Measurements from ENCODE around the gene OR5D18. TPM values are rescaled to one million over a fixed set of nuclear protein-coding genes. Genes with fewer than 3 reads are reported as not detected.

Gene OR5D18
- total RNA-seq, 1 donor from 2014 or later: not detected

- no peak for DNase-seq (ENCODE audit: low spot score)
- H3K9me3 ChIP-seq (ENCODE audit: low read depth): peaks cover 31% of the 10 kb centered on the region
- H3K9me3 Mint-ChIP-seq: peaks cover 23% of the 10 kb centered on the region
Observed at GRCh38 chr11:55811067-55811466, 8.4 kb upstream of the OR5D18 start, which contains the start of gene OR5L1. Gene OR5L1, plus strand, starts transcription at chr11:55811367. Its CDS starts 100 bp downstream, at chr11:55811467.

DNA sequence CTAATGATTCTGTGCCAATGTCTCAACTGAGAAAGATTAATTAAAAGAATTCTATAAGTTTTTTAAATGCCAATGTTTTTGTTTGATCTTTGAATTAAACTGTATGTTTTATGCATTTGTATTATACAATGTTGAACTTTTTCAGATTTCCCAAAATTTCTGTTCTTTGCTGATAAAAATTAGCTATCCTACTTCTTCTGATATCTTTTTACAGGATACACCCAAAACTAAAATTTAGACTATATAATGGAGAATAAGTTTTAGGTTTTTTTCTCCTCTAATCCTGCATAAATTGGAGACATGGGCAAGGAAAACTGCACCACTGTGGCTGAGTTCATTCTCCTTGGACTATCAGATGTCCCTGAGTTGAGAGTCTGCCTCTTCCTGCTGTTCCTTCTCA lies 7.5 kb downstream of the OR5D18 start, which contains the start of gene OR5L2:
TSS of gene OR5L2 (plus strand) at position 301 of the 400 bp plus-strand sequence. CDS start at position 301, 0 bp downstream.
- DNase-seq (ENCODE audit: low spot score): no peak
- no peaks in the 10 kb centered on the region for H3K4me1 ChIP-seq
- H4K20me1 ChIP-seq (ENCODE audit: low read depth): no peaks in the 10 kb centered on the region
- TF ChIP-seq EZH2phosphoT487 (IDR thresholded peaks at IDR 0.05) (no peak), EZH2 (IDR thresholded peaks at IDR 0.05) (no peak), CTCF (IDR thresholded peaks at IDR 0.05) (no peak)
- no peaks in the 10 kb centered on the region for H3K36me3 ChIP-seq
- H3K27me3 ChIP-seq: no peaks in the 10 kb centered on the region
- no peaks in the 10 kb centered on the region for H3K27me3 Mint-ChIP-seq (ENCODE audit: insufficient read depth, low read depth)
- H3K4me3 ChIP-seq: no peak within 1 kb of the TSS
- peaks cover 28% of the 10 kb centered on the region for H3K9me3 ChIP-seq (ENCODE audit: low read depth)
- no peaks in the 10 kb centered on the region for H3K36me3 Mint-ChIP-seq
- H3K4me1 Mint-ChIP-seq: no peaks in the 10 kb centered on the region
- H3K27ac Mint-ChIP-seq: no peak within 1 kb of the TSS
- no peak within 1 kb of the TSS for H3K9ac ChIP-seq
- peaks cover 8% of the 10 kb centered on the region for H3K9me3 Mint-ChIP-seq
- no peak within 1 kb of the TSS for H3K4me2 ChIP-seq
- H3F3A ChIP-seq (ENCODE audit: low read depth): no peaks in the 10 kb centered on the region
- H2AFZ ChIP-seq (replicated peaks): no peak within 1 kb of the TSS
- H3K79me2 ChIP-seq (ENCODE audit: low read depth): no peaks in the 10 kb centered on the region
- H3K27ac ChIP-seq: no peak within 1 kb of the TSS
- no peak within 1 kb of the TSS for H3K4me3 Mint-ChIP-seq

More at GRCh38 chr11:55811067-55811466, 8.4 kb upstream of the OR5D18 start, which contains the start of gene OR5L1:
- H3K27ac ChIP-seq: no peak within 1 kb of the TSS
- no peaks in the 10 kb centered on the region for H3K4me1 Mint-ChIP-seq
- TF ChIP-seq CTCF (IDR thresholded peaks at IDR 0.05) (no peak), EZH2phosphoT487 (IDR thresholded peaks at IDR 0.05) (no peak), EZH2 (IDR thresholded peaks at IDR 0.05) (no peak)
- H3K27ac Mint-ChIP-seq: no peak within 1 kb of the TSS
- no peaks in the 10 kb centered on the region for H3K79me2 ChIP-seq (ENCODE audit: low read depth)
- no peak within 1 kb of the TSS for H3K4me2 ChIP-seq
- no peaks in the 10 kb centered on the region for H3K27me3 Mint-ChIP-seq (ENCODE audit: insufficient read depth, low read depth)
- H2AFZ ChIP-seq (replicated peaks): no peak within 1 kb of the TSS
- H3K36me3 Mint-ChIP-seq: no peaks in the 10 kb centered on the region
- no peaks in the 10 kb centered on the region for H3K36me3 ChIP-seq
- no peak within 1 kb of the TSS for H3K4me3 Mint-ChIP-seq
- H3K9ac ChIP-seq: no peak within 1 kb of the TSS
- H3K4me3 ChIP-seq: no peak within 1 kb of the TSS
- H3K4me1 ChIP-seq: no peaks in the 10 kb centered on the region
- no peaks in the 10 kb centered on the region for H3F3A ChIP-seq (ENCODE audit: low read depth)
- no peaks in the 10 kb centered on the region for H3K27me3 ChIP-seq
- no peaks in the 10 kb centered on the region for H4K20me1 ChIP-seq (ENCODE audit: low read depth)

- Histone ChIP-seq H3K79me2 (ENCODE audit: low read depth) (no peaks in the 10 kb centered on the region), H3K9me3 (ENCODE audit: low read depth) (peaks cover 42% of the 10 kb centered on the region), H3K4me2 (no peak within 1 kb of the TSS), H3K27ac (no peak within 1 kb of the TSS), H3K9ac (no peak within 1 kb of the TSS), H3K4me1 (no peaks in the 10 kb centered on the region), H4K20me1 (ENCODE audit: low read depth) (no peaks in the 10 kb centered on the region), H2AFZ (replicated peaks) (no peak within 1 kb of the TSS), H3K36me3 (no peaks in the 10 kb centered on the region), H3F3A (ENCODE audit: low read depth) (no peaks in the 10 kb centered on the region), H3K4me3 (no peak within 1 kb of the TSS), H3K27me3 (no peaks in the 10 kb centered on the region)
- peaks cover 22% of the 10 kb centered on the region for H3K9me3 Mint-ChIP-seq
- TF ChIP-seq EZH2phosphoT487 (IDR thresholded peaks at IDR 0.05): no peak
- TF ChIP-seq EZH2 (IDR thresholded peaks at IDR 0.05): no peak
- TF ChIP-seq CTCF (IDR thresholded peaks at IDR 0.05): no peak
- no peaks in the 10 kb centered on the region for H3K4me1 Mint-ChIP-seq
- H3K27me3 Mint-ChIP-seq (ENCODE audit: insufficient read depth, low read depth): no peaks in the 10 kb centered on the region
- H3K4me3 Mint-ChIP-seq: no peak within 1 kb of the TSS
- no peaks in the 10 kb centered on the region for H3K36me3 Mint-ChIP-seq
- H3K27ac Mint-ChIP-seq: no peak within 1 kb of the TSS
- DNase-seq (ENCODE audit: low spot score): no peak
Observed at GRCh38 chr11:55838452-55838851, 19.0 kb downstream of the OR5D18 start, which contains the start of gene OR5D16. Gene OR5D16, plus strand, starts transcription at chr11:55838752. Its CDS starts 0 bp downstream, at chr11:55838752.
